ENCODE results near the gene FBXW8. TPM values are rescaled to one million over a fixed set of nuclear protein-coding genes. Genes with fewer than 3 reads are reported as not detected.

Gene FBXW8, protein sequence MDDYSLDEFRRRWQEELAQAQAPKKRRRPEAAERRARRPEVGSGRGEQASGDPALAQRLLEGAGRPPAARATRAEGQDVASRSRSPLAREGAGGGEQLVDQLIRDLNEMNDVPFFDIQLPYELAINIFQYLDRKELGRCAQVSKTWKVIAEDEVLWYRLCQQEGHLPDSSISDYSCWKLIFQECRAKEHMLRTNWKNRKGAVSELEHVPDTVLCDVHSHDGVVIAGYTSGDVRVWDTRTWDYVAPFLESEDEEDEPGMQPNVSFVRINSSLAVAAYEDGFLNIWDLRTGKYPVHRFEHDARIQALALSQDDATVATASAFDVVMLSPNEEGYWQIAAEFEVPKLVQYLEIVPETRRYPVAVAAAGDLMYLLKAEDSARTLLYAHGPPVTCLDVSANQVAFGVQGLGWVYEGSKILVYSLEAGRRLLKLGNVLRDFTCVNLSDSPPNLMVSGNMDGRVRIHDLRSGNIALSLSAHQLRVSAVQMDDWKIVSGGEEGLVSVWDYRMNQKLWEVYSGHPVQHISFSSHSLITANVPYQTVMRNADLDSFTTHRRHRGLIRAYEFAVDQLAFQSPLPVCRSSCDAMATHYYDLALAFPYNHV
- total RNA-seq = 13.1 and 14.4 TPM in 2 replicates

DNA sequence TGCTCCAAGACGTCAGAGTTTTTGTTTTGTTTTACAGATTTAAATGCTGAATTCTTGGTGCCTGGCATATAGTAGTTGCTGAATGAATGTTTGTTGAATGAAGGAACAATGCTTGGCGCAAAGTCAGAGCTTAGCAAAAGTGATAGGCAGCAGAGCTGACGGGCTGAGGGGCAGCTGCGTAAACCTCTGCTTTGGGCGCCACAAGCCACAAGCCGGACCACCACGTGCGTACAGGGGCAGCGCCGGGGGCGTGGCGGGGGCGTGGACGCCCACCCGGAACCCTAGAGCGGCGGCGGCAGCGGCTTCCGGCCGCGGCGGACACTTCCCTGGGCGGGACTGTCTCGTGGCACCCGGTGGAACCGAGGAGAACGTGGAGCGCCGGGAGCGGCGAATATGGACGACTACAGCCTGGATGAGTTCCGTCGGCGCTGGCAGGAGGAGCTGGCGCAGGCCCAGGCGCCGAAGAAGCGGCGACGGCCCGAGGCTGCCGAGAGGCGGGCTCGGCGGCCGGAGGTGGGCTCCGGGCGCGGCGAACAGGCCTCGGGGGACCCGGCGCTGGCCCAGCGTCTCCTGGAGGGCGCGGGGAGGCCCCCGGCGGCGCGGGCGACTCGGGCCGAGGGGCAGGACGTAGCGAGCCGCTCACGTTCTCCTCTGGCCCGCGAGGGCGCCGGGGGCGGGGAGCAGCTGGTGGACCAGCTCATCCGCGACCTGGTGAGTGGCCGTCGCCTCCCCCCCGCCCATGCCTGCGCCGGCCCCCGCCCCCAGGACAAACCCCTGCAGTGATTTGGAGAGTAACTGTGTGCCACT lies at the start of gene FBXW8:
Gene FBXW8, plus strand, starts transcription at position 306 of the 807 bp plus-strand sequence. Its CDS starts 88 bp downstream, at position 394.
- TF ChIP-seq, protein P1, sequence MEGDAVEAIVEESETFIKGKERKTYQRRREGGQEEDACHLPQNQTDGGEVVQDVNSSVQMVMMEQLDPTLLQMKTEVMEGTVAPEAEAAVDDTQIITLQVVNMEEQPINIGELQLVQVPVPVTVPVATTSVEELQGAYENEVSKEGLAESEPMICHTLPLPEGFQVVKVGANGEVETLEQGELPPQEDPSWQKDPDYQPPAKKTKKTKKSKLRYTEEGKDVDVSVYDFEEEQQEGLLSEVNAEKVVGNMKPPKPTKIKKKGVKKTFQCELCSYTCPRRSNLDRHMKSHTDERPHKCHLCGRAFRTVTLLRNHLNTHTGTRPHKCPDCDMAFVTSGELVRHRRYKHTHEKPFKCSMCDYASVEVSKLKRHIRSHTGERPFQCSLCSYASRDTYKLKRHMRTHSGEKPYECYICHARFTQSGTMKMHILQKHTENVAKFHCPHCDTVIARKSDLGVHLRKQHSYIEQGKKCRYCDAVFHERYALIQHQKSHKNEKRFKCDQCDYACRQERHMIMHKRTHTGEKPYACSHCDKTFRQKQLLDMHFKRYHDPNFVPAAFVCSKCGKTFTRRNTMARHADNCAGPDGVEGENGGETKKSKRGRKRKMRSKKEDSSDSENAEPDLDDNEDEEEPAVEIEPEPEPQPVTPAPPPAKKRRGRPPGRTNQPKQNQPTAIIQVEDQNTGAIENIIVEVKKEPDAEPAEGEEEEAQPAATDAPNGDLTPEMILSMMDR (conservative IDR thresholded peaks at IDR 0.05; ENCODE audit: low read depth, low read length) = no peak
- H3K4me3 ChIP-seq (ENCODE audit: low read depth, low read length) = peak within 1 kb of the TSS; percentile 72
- no peak for DNase-seq (ENCODE audit: low read depth)

DNA sequence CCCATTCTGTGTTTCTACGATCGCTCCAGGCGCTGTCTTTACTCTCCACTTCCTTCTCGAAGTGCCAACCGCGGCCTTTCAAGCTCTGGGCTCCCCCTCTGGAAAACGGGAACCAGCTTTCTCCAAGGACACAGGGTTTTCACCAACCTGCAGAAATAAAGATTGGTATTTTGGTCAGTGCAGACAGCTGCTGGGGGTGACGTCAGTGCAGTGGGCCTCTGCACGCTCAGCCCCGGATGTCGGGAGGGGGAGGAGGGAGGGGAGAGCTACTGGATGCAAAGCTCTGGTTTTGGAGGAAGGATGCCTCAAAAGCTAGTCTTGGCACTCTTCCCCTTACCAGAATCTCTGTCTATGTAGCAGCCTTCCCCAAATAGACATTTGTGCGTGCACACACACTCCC lies 49.4 kb upstream of the FBXW8 start:
- TF ChIP-seq, protein P1 (conservative IDR thresholded peaks at IDR 0.05; ENCODE audit: low read depth, low read length) = no peak
- H3K4me3 ChIP-seq (ENCODE audit: low read depth, low read length) = no peak overlapping the region
- no peak for DNase-seq (ENCODE audit: low read depth)

DNA sequence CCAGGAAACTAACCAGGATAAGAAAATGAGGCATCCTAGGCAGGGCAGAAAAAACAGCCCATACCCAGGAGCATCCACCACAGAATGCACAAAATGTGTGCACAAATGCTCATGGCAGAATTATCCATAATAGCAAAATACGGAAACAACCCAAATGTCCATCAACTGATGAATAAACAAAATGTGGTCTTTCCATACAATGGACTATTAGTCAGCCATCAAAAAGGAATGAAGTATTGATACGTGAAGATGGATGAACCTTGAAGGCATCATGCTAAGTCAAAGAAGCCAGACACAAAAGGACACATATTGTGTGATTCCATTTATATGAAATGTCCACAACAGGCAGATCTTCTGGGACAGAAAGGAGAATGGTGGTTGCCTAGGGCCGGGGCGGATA lies 48.6 kb upstream of the FBXW8 start:
- TF ChIP-seq, protein P1 (conservative IDR thresholded peaks at IDR 0.05; ENCODE audit: low read depth, low read length) = no peak
- DNase-seq (ENCODE audit: low read depth) = no peak
- H3K4me3 ChIP-seq (ENCODE audit: low read depth, low read length) = no peak overlapping the region

DNA sequence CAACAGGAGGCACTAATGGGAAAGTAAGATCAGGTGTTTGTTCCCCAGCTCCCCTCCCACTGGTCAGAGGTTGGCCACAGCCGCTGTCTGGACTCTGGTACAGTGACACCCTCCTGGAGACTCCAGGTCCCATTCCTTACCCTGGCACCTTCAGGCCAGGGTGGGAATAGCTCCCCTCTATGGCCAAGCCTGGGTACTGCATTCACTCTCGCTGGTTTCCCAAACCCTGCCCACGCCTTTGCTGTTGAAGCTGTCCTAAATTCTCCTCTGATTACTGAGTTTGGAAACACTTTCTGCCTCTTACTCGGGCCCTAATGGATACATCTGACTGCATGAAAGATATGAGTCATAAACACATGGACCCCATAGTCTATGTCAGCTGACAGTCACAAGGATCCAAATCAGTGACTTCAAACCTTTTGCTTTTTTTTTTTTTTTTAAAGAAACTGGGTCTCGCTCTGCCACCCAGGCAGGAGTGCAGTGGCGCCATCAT lies 47.4 kb upstream of the FBXW8 start:
- TF ChIP-seq, protein P1 (conservative IDR thresholded peaks at IDR 0.05; ENCODE audit: low read depth, low read length) = peak; percentile 72
- no peak for DNase-seq (ENCODE audit: low read depth)
- H3K4me3 ChIP-seq (ENCODE audit: low read depth, low read length) = no peak overlapping the region

DNA sequence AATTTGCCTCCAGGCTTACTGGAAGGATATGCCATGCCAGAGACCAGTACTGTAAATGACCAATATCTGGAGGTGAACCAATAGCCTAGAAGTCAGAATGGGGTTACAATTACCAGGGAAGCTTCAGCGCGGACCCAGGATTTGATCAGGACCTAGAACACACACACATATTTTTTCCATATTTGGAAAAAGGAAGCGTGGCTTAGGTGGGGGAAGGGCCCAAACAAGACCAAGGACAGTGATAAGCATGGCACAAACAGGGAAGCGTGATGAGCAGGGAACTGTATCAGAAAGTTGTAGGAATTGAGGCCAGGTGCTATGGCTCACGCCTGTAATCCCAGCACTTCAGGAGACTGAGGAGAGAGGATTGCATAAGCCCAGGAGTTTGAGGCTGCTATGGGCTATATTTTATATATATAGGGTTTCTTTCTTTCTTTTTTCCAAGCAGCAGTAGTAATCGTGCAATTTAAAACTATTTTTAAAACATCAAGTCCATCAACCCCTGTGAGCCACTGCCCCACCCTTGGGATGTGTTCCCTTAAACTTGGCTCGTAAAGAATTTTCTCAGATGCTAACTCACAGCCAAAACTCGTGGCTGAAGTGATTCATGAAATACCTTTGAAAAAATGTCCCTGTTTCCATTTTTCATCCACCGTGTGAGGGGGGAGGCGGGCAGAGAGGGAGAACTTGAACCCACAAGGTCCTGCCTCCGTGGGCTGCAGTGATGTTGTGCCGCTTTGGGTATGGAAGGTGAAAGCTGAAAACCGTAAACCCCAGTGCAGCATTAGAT lies 46.2 kb upstream of the FBXW8 start:
- TF ChIP-seq, protein P1 (conservative IDR thresholded peaks at IDR 0.05; ENCODE audit: low read depth, low read length) = no peak
- DNase-seq (ENCODE audit: low read depth) = no peak
- H3K4me3 ChIP-seq (ENCODE audit: low read depth, low read length) = no peak overlapping the region

DNA sequence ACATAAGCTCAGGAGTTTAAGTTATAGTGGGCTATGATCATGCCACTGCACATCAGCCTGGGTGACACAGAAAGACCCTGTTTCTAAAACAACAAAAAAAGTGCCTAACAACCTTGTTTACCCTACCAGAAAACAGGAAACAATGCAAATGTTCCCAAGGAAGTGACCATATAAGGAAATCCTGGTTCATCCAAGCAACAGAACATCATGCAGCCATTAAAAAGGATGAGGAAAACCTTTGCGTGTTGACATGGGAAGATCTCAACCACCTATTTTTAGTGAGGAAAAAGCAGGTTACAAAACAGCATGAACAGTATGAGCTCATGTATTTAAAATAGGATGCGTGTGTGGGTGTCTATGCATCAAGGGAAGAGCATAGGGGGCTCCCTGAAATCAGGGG lies 43.2 kb upstream of the FBXW8 start:
- TF ChIP-seq, protein P1 (conservative IDR thresholded peaks at IDR 0.05; ENCODE audit: low read depth, low read length) = no peak
- DNase-seq (ENCODE audit: low read depth) = no peak
- H3K4me3 ChIP-seq (ENCODE audit: low read depth, low read length) = no peak overlapping the region
